ENCODE measurements around the gene HCN2. TPM values are rescaled to one million over a fixed set of nuclear protein-coding genes. Genes with fewer than 3 reads are reported as not detected.

Gene HCN2
- total and polyA plus RNA-seq, 9 of the 15 experiments (the other 6 are each of a cell fraction or from before 2014, with no cell fraction given), result 0.29 to 4.2 (median 0.82) TPM; not detected in 2

- TF ChIP-seq, protein P1, sequence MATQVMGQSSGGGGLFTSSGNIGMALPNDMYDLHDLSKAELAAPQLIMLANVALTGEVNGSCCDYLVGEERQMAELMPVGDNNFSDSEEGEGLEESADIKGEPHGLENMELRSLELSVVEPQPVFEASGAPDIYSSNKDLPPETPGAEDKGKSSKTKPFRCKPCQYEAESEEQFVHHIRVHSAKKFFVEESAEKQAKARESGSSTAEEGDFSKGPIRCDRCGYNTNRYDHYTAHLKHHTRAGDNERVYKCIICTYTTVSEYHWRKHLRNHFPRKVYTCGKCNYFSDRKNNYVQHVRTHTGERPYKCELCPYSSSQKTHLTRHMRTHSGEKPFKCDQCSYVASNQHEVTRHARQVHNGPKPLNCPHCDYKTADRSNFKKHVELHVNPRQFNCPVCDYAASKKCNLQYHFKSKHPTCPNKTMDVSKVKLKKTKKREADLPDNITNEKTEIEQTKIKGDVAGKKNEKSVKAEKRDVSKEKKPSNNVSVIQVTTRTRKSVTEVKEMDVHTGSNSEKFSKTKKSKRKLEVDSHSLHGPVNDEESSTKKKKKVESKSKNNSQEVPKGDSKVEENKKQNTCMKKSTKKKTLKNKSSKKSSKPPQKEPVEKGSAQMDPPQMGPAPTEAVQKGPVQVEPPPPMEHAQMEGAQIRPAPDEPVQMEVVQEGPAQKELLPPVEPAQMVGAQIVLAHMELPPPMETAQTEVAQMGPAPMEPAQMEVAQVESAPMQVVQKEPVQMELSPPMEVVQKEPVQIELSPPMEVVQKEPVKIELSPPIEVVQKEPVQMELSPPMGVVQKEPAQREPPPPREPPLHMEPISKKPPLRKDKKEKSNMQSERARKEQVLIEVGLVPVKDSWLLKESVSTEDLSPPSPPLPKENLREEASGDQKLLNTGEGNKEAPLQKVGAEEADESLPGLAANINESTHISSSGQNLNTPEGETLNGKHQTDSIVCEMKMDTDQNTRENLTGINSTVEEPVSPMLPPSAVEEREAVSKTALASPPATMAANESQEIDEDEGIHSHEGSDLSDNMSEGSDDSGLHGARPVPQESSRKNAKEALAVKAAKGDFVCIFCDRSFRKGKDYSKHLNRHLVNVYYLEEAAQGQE (IDR thresholded peaks at IDR 0.05; ENCODE audit: borderline replicate concordance), result no peak
- TF ChIP-seq, protein P1 (CRISPR knock-in tag; IDR thresholded peaks at IDR 0.05; ENCODE audit: low read depth), result 0 out of 2 replicates have a peak, but pooled peaks have one; percentile 41
- TF ChIP-seq, protein P2, sequence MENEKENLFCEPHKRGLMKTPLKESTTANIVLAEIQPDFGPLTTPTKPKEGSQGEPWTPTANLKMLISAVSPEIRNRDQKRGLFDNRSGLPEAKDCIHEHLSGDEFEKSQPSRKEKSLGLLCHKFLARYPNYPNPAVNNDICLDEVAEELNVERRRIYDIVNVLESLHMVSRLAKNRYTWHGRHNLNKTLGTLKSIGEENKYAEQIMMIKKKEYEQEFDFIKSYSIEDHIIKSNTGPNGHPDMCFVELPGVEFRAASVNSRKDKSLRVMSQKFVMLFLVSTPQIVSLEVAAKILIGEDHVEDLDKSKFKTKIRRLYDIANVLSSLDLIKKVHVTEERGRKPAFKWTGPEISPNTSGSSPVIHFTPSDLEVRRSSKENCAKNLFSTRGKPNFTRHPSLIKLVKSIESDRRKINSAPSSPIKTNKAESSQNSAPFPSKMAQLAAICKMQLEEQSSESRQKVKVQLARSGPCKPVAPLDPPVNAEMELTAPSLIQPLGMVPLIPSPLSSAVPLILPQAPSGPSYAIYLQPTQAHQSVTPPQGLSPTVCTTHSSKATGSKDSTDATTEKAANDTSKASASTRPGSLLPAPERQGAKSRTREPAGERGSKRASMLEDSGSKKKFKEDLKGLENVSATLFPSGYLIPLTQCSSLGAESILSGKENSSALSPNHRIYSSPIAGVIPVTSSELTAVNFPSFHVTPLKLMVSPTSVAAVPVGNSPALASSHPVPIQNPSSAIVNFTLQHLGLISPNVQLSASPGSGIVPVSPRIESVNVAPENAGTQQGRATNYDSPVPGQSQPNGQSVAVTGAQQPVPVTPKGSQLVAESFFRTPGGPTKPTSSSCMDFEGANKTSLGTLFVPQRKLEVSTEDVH (IDR thresholded peaks at IDR 0.05; ENCODE audit: low read depth, partially characterized antibody), result no peak
- TF ChIP-seq TCF3 (CRISPR knock-in tag; IDR thresholded peaks at IDR 0.05) (no peak), PHF8 (IDR thresholded peaks at IDR 0.05; ENCODE audit: borderline replicate concordance, low read length) (peak; percentile 23; the same call in 1 of the 2 replicates), ZNF311 (CRISPR knock-in tag; IDR thresholded peaks at IDR 0.05) (no peak), SAFB (IDR thresholded peaks at IDR 0.05; ENCODE audit: borderline replicate concordance, low read depth, low read length) (peak; percentile 64; the same call in 1 of the 2 replicates), ZBTB17 (CRISPR knock-in tag; IDR thresholded peaks at IDR 0.05) (no peak), RCOR1 (IDR thresholded peaks at IDR 0.05; ENCODE audit: borderline replicate concordance in 1 of 2, low read depth in 2 of 2, low read length in 2 of 2) (no peak)
- TF ChIP-seq, protein P3, sequence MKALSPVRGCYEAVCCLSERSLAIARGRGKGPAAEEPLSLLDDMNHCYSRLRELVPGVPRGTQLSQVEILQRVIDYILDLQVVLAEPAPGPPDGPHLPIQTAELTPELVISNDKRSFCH (CRISPR knock-in tag; IDR thresholded peaks at IDR 0.05), result no peak
- TF ChIP-seq, protein P3 (tag; IDR thresholded peaks at IDR 0.05), result 0 out of 2 replicates have a peak, but pooled peaks have one; percentile 31
- TF ChIP-seq, protein P4, sequence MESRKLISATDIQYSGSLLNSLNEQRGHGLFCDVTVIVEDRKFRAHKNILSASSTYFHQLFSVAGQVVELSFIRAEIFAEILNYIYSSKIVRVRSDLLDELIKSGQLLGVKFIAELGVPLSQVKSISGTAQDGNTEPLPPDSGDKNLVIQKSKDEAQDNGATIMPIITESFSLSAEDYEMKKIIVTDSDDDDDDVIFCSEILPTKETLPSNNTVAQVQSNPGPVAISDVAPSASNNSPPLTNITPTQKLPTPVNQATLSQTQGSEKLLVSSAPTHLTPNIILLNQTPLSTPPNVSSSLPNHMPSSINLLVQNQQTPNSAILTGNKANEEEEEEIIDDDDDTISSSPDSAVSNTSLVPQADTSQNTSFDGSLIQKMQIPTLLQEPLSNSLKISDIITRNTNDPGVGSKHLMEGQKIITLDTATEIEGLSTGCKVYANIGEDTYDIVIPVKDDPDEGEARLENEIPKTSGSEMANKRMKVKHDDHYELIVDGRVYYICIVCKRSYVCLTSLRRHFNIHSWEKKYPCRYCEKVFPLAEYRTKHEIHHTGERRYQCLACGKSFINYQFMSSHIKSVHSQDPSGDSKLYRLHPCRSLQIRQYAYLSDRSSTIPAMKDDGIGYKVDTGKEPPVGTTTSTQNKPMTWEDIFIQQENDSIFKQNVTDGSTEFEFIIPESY (CRISPR knock-in tag; IDR thresholded peaks at IDR 0.05), result peak; percentile 22; the same call in 1 of the 2 replicates
These were observed 664 bp upstream of the HCN2 start (continued) for GRCh38 chr19:588741-589692.
